Mesenchymal stem cell (in vitro differentiated cells and primary cell): ENCODE results near the gene PDK2.

Source experiments
- DNase-seq: peaks from one replicate; pipeline ENCODE4 v3.0.0-alpha.2; 2013
- H2AFZ ChIP-seq: one replicate; pipeline ENCODE4 v1.6.1; 2013; ENCODE audit warnings: low read depth, mild to moderate bottlenecking, control low read depth, inconsistent platforms, low read length, moderate library complexity
- H2AK5ac ChIP-seq: 2 replicates; pipeline ENCODE4 v1.6.1; 2013; ENCODE audit warnings: low read length, moderate library complexity, mild to moderate bottlenecking, inconsistent platforms; ENCODE audit not compliant: severe bottlenecking
- H2BK120ac ChIP-seq: one replicate; pipeline ENCODE4 v1.6.1; 2013; ENCODE audit warnings: low read depth, mild to moderate bottlenecking, inconsistent platforms, low read length, moderate library complexity
- H2BK12ac ChIP-seq, 2 experiments: one replicate each; pipeline ENCODE4 v1.6.1; 2013; ENCODE audit warnings: inconsistent platforms in 2 of 2, low read length in 2 of 2, mild to moderate bottlenecking in 2 of 2, moderate library complexity in 2 of 2, control low read depth in 1 of 2
- H2BK15ac ChIP-seq: one replicate; pipeline ENCODE4 v1.6.1; 2013; ENCODE audit warnings: mild to moderate bottlenecking, low read depth, inconsistent platforms; ENCODE audit not compliant: poor library complexity, severe bottlenecking
- H2BK5ac ChIP-seq: 2 replicates; pipeline ENCODE4 v1.6.1; 2013; ENCODE audit warnings: low read depth, mild to moderate bottlenecking, low read length, control low read depth, inconsistent platforms; ENCODE audit not compliant: poor library complexity, severe bottlenecking
- H3K14ac ChIP-seq, 2 experiments: one replicate each; pipeline ENCODE4 v1.6.1; 2013; ENCODE audit warnings: inconsistent platforms in 2 of 2, low read length in 2 of 2, control low read depth in 1 of 2, mild to moderate bottlenecking in 1 of 2, moderate library complexity in 1 of 2
- H3K18ac ChIP-seq, 2 experiments: one replicate each; pipeline ENCODE4 v1.6.1; 2013; ENCODE audit warnings: inconsistent platforms in 2 of 2, low read length in 2 of 2, control low read depth in 1 of 2, low read depth in 1 of 2, mild to moderate bottlenecking in 1 of 2
- H3K23ac ChIP-seq, 2 experiments: one replicate each; pipeline ENCODE4 v1.6.1; 2013; ENCODE audit warnings: inconsistent platforms in 2 of 2, low read length in 2 of 2, mild to moderate bottlenecking in 2 of 2, moderate library complexity in 2 of 2, control low read depth in 1 of 2
- H3K27ac ChIP-seq: 2 replicates; pipeline ENCODE4 v1.5.1; 2013; ENCODE audit warnings: mild to moderate bottlenecking, moderate library complexity, low read length, control low read depth, inconsistent platforms; ENCODE audit not compliant: poor library complexity, severe bottlenecking
- H3K27me3 ChIP-seq, 2 experiments: 2 replicates each; pipeline versions ENCODE4 v1.6.1 to v1.7.0; 2013; ENCODE audit warnings: low read length in 2 of 2, mild to moderate bottlenecking in 2 of 2, moderate library complexity in 2 of 2, control low read depth in 1 of 2, inconsistent platforms in 1 of 2; ENCODE audit not compliant: control insufficient read depth in 1 of 2, insufficient read depth in 1 of 2
- H3K36me3 ChIP-seq, 2 experiments: 2 replicates each; pipeline versions ENCODE4 v1.6.1 to v1.7.0; 2013; ENCODE audit warnings: low read length in 2 of 2, control low read depth in 1 of 2, inconsistent platforms in 1 of 2, low read depth in 1 of 2, mild to moderate bottlenecking in 1 of 2; ENCODE audit not compliant: insufficient read depth in 2 of 2, control insufficient read depth in 1 of 2
- H3K4ac ChIP-seq, 2 experiments: one replicate each; pipeline ENCODE4 v1.6.1; 2013; ENCODE audit warnings: inconsistent platforms in 2 of 2, low read length in 2 of 2, mild to moderate bottlenecking in 2 of 2, moderate library complexity in 2 of 2, control low read depth in 1 of 2, low read depth in 1 of 2
- H3K4me1 ChIP-seq: 2 replicates; pipeline ENCODE4 v1.6.1; 2013; ENCODE audit warnings: low read depth, low read length, control low read depth; ENCODE audit not compliant: control insufficient read depth, insufficient read depth
- H3K4me2 ChIP-seq: 2 replicates; pipeline ENCODE4 v1.6.1; 2013; ENCODE audit warnings: low read length, mild to moderate bottlenecking, inconsistent platforms; ENCODE audit not compliant: poor library complexity, severe bottlenecking
- H3K4me3 ChIP-seq, 2 experiments: 2 replicates each; pipeline versions ENCODE4 v1.5.1 to v1.7.0; 2013; ENCODE audit warnings: low read length in 2 of 2, mild to moderate bottlenecking in 2 of 2, control low read depth in 1 of 2, low read depth in 1 of 2; ENCODE audit not compliant: insufficient read depth in 1 of 2
- H3K79me1 ChIP-seq: replicated peaks from 2 replicates; pipeline ENCODE4 v1.6.1; 2013; ENCODE audit warnings: mild to moderate bottlenecking, control low read depth, low read length, inconsistent platforms; ENCODE audit not compliant: poor library complexity, severe bottlenecking
- H3K9ac ChIP-seq: 2 replicates; pipeline ENCODE4 v1.7.0; 2013; ENCODE audit warnings: mild to moderate bottlenecking, low read length, moderate library complexity
- H3K9me3 ChIP-seq: 2 replicates; pipeline ENCODE4 v1.7.0; 2013; ENCODE audit warnings: mild to moderate bottlenecking, low read length; ENCODE audit not compliant: control insufficient read depth
- H4K8ac ChIP-seq: one replicate; pipeline ENCODE4 v1.6.1; 2013; ENCODE audit warnings: inconsistent platforms, mild to moderate bottlenecking, low read length, moderate library complexity
- H4K91ac ChIP-seq: one replicate; pipeline ENCODE4 v1.6.1; 2013; ENCODE audit warnings: mild to moderate bottlenecking, low read length, inconsistent platforms
- WGBS: methylation state at CpG from one replicate; pipeline ENCODE4 v1.1.7; 2013; ENCODE audit warnings: mixed read lengths; 5-methylcytosine and 5-hydroxymethylcytosine counted together

PDK2 gene

DNA sequence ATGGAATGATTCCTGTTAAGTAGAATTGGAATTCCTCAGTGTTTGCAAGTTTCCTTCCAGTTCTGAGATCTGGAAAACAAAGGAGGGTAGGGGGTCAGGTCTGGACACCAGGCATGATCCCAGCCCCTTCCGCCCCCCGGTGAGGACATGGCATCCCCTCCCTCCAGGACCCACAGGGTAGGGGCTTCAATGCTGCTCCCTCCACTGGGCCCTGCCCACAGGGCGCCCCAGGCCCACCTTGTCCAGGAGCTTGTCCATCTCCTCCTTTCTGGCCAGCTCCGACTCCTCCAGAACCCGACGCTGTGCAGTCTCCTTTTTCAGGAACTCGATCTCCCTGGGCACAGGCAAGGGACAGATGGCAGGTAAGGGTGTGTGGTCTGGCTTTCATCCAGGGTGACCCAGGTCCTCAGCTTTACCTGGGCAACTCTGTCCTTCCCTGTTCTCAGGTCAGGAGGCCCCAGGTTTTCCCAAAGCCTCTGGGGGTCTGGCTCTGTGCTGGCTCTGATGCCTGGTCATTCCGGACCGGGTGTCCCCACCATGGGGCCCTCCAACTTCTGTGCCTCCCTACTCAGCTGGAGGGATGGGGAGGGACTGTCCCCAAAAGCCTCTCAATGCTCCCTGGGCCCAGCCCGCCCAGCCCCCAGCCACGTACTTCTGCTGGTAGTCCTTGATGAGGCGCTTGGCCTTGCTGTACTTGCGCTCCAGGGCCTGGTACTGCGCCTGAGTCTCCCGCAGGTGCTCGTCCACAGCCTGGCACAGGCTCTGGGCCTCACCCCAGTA, 40.4 kb downstream of the PDK2 start:
- DNase-seq: no peak
- Histone ChIP-seq H2BK15ac (no peak overlapping the region), H2AK5ac (peak overlapping the region; percentile 11), H3K18ac (no peak overlapping the region), H2BK12ac (no peak overlapping the region), H3K9me3 (peaks cover 4% of the 10 kb centered on the region), H2BK5ac (no peak overlapping the region), H3K27ac (peak overlapping the region; percentile 24), H3K14ac (no peak overlapping the region), H3K9ac (no peak overlapping the region), H3K36me3 (peaks cover 59 to 83% of the 10 kb centered on the region in 2 experiments), H3K79me1 (peaks cover 39% of the 10 kb centered on the region), H3K4me2 (no peak overlapping the region), H2AFZ (no peak overlapping the region), H2BK120ac (no peak overlapping the region), H3K4ac (no peak overlapping the region), H3K4me1 (peaks cover 38% of the 10 kb centered on the region), H3K23ac (no peak overlapping the region), H4K8ac (no peak overlapping the region), H4K91ac (no peak overlapping the region), H3K4me3 (no peak overlapping the region), H3K27me3 (no peaks in the 10 kb centered on the region)
- WGBS: 95% methylated on average over 16 of the region's 16 CpGs

DNA sequence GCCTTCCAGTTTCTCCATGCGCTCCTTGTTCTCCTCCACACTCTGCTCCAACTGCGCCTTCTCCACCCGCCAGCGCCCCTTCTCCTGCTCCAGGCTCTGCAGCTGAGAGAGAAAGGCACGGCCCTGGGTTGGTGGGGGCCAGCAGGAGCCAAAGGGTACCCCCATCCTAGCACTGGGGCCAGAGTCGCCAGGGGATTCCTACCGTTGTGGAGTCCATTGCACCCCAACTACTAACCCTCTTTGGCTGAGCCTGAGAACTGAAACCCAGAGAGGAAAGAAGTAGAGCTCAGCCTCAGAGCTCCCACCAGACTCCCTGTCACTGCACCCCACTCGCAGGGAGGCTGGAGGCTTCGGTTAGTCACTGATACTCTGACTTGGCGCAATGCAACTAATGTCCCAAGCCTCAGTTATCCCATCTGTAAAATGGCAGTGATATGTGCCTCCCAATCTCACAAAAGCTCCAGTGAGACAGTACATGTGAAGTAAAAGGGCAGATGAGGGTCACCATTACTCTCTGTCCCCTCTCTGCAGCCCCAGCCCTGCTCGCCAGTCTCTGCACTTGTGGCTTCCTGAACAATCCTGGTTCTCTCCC, 41.0 kb downstream of the PDK2 start:
- no peak overlapping the region for H2BK15ac ChIP-seq
- no peak overlapping the region for H3K4ac ChIP-seq
- H3K9me3 ChIP-seq: peaks cover 4% of the 10 kb centered on the region
- H2BK5ac ChIP-seq: no peak overlapping the region
- 98% methylated on average over 11 of the region's 11 CpGs for WGBS
- H3K4me2 ChIP-seq: no peak overlapping the region
- no peak overlapping the region for H2AFZ ChIP-seq
- H2AK5ac ChIP-seq: no peak overlapping the region
- no peak overlapping the region for H3K9ac ChIP-seq
- no peak overlapping the region for H4K8ac ChIP-seq
- no peak overlapping the region for H3K18ac ChIP-seq
- no peak overlapping the region for H2BK120ac ChIP-seq
- H4K91ac ChIP-seq: no peak overlapping the region
- H3K36me3 ChIP-seq: peaks cover 65 to 90% of the 10 kb centered on the region in 2 experiments
- H3K4me3 ChIP-seq: no peak overlapping the region
- peaks cover 33% of the 10 kb centered on the region for H3K4me1 ChIP-seq
- H2BK12ac ChIP-seq: no peak overlapping the region
- no peak for DNase-seq
- H3K27ac ChIP-seq: no peak overlapping the region
- no peaks in the 10 kb centered on the region for H3K27me3 ChIP-seq
- H3K23ac ChIP-seq: no peak overlapping the region
- H3K14ac ChIP-seq: no peak overlapping the region
- H3K79me1 ChIP-seq: peaks cover 36% of the 10 kb centered on the region

DNA sequence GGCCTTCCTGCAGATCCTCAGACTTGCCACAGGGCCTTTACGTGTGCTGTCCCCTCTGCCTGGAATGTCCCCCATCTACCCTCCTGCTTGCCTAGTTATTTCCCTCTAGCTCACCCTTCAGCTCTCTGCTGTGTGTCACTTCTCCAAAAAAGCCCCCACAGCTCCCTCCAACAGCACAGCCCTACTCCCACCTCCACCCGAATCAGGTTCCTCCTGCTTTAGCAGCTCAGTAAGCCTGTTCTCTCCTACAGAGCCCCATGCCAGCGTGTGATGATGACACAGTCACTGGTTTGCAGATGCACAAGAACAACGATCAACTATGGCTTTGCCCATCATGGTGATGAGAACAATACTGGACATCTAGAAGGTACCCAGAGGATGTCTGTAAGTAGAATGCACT, 41.9 kb downstream of the PDK2 start:
- H2AK5ac ChIP-seq: no peak overlapping the region
- no peak overlapping the region for H3K9ac ChIP-seq
- no peak overlapping the region for H4K8ac ChIP-seq
- no peak overlapping the region for H3K4me2 ChIP-seq
- H2AFZ ChIP-seq: no peak overlapping the region
- H3K9me3 ChIP-seq: peaks cover 4% of the 10 kb centered on the region
- H3K27me3 ChIP-seq: no peaks in the 10 kb centered on the region
- no peak overlapping the region for H3K27ac ChIP-seq
- H3K4me1 ChIP-seq: peaks cover 33% of the 10 kb centered on the region
- H3K4me3 ChIP-seq: no peak overlapping the region
- H2BK15ac ChIP-seq: no peak overlapping the region
- H2BK120ac ChIP-seq: no peak overlapping the region
- 97% methylated on average over 4 of the region's 4 CpGs for WGBS
- no peak overlapping the region for H2BK5ac ChIP-seq
- no peak overlapping the region for H3K23ac ChIP-seq
- no peak overlapping the region for H3K4ac ChIP-seq
- no peak overlapping the region for H3K18ac ChIP-seq
- H3K36me3 ChIP-seq: peaks cover 74 to 97% of the 10 kb centered on the region in 2 experiments
- no peak for DNase-seq
- H3K79me1 ChIP-seq: peaks cover 39% of the 10 kb centered on the region
- H4K91ac ChIP-seq: no peak overlapping the region
- no peak overlapping the region for H3K14ac ChIP-seq
- H2BK12ac ChIP-seq: no peak overlapping the region

DNA sequence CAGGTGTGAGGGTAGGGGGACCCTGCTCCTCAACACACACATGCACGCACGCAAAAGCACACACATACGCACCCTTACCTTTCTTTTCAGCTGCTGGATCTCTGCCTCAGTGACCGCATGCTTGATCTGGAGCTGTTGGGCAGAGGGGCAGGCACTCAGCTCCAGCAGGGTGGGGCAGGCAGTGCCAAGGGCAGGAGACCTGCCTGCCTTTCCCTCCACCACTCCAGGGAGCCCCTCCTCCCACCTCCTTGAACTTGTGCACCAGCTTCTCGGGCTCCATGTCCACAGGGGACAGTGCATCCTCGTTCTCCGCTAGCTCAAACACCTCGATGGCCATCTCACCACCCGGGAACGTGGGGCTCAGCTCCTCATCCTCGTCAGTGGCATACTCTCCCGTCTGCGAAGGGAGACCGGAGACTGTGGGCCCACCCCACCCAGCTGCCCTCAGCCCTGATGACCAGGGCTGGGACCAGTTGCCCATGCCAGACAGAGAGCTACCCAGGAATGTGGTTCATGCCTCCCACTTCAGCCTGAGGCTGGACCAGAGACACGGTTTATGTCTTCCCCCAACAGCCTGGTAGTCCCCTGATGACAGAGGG, 44.1 kb downstream of the PDK2 start:
- Histone ChIP-seq H2BK5ac (no peak overlapping the region), H3K9ac (no peak overlapping the region), H3K4me1 (peaks cover 18% of the 10 kb centered on the region), H2BK120ac (no peak overlapping the region), H3K9me3 (peaks cover 4% of the 10 kb centered on the region), H3K4ac (no peak overlapping the region), H3K14ac (no peak overlapping the region), H2AK5ac (no peak overlapping the region), H3K27me3 (no peaks in the 10 kb centered on the region), H3K18ac (no peak overlapping the region), H2BK15ac (no peak overlapping the region), H4K91ac (no peak overlapping the region), H3K79me1 (peaks cover 50% of the 10 kb centered on the region), H2AFZ (no peak overlapping the region), H3K36me3 (peaks cover 93 to 98% of the 10 kb centered on the region in 2 experiments), H3K4me2 (no peak overlapping the region), H3K4me3 (no peak overlapping the region), H4K8ac (no peak overlapping the region), H3K23ac (no peak overlapping the region), H2BK12ac (no peak overlapping the region), H3K27ac (no peak overlapping the region)
- DNase-seq: no peak
- WGBS: 94% methylated on average over 15 of the region's 15 CpGs
